ENCODE results near the gene LCN10.

LCN10 gene

DNA sequence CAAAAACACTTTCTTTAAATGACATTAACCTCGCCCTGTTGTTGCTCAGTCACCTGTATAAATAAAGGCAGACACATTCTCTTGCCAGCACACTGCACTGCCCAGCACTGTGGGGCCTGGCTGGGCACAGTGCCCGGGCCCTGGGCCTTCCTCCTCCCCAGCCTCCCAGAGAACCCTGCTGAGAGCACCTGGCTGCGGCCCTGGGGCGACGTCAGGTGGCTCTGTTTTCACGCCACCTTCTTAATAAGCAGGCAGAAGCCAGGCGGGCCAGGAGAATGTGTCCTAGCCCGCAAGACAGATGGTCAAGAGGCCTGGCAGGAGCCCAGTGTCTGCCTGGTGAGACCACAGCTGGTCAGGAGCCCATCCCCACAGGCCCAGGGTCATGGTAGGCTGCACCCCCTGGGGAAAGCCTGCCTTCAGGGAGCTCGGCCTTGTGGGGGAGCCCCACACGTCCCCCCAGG lies 47.3 kb downstream of the LCN10 start:
- no peak for DNase-seq (ENCODE audit: low read depth)
- H3K4me3 ChIP-seq (ENCODE audit: low read depth, low read length): no peak overlapping the region

GRCh38 chr9:136694872-136695247 lies 47.9 kb downstream of the LCN10 start:
- H3K4me3 ChIP-seq (ENCODE audit: low read depth, low read length): no peak overlapping the region
- no peak for DNase-seq (ENCODE audit: low read depth)
- TF ChIP-seq POLR2A (IDR thresholded peaks at IDR 0.05; ENCODE audit: extremely low read depth, insufficient read length) (no peak), MYC (IDR thresholded peaks at IDR 0.05; ENCODE audit: low read depth, low read length) (no peak), CTCF (IDR thresholded peaks at IDR 0.05; ENCODE audit: low read depth, low read length) (no peak)
- TF ChIP-seq, protein P1, sequence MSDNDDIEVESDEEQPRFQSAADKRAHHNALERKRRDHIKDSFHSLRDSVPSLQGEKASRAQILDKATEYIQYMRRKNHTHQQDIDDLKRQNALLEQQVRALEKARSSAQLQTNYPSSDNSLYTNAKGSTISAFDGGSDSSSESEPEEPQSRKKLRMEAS (IDR thresholded peaks at IDR 0.05; ENCODE audit: low read depth, low read length): no peak

More for the DNA sequence above, 47.3 kb downstream of the LCN10 start:
- TF ChIP-seq, protein P1 (IDR thresholded peaks at IDR 0.05; ENCODE audit: low read depth, low read length): no peak
- TF ChIP-seq MYC (IDR thresholded peaks at IDR 0.05; ENCODE audit: low read depth, low read length): no peak
- TF ChIP-seq POLR2A (IDR thresholded peaks at IDR 0.05; ENCODE audit: extremely low read depth, insufficient read length): no peak
- TF ChIP-seq CTCF (IDR thresholded peaks at IDR 0.05; ENCODE audit: low read depth, low read length): no peak

DNA sequence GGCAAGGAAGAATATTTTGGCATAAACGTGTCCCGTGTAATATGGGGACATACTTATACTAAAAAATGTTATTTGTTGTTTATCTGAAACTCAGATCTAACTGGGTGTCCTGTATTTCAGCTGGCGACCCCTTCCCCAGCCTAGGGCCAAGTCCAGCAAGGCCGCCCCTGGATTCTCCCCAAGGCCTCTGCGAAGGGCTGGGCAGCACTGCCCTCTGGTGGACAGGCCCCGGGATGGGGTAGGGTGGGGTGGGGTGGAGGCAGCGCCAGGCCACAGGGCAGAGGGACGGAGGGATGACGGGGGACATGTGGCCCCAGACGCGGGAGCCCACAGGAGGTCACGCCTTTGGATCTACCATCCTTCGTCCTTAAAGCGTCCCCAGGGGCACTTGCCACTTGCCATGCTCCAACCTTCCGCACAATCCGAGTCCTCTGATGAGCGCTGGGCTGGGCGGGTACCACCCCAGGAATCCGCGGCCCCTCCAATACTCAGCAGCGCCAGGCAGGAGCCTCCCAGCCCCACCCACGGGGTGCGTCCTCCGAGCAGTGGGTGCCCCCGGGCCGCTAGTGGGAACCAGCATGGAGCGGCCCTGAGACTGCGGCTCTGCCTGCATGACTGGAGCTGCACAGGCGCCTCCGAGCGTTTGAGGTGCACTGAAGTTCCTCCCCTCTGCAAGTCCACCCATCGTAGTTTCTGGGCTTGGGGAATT lies 48.4 kb downstream of the LCN10 start:
- peak; percentile 63 for DNase-seq (ENCODE audit: low read depth)
- no peak overlapping the region for H3K4me3 ChIP-seq (ENCODE audit: low read depth, low read length)
- TF ChIP-seq, protein P1 (IDR thresholded peaks at IDR 0.05; ENCODE audit: low read depth, low read length): no peak
- TF ChIP-seq MYC (IDR thresholded peaks at IDR 0.05; ENCODE audit: low read depth, low read length) (no peak), CTCF (IDR thresholded peaks at IDR 0.05; ENCODE audit: low read depth, low read length) (peak; percentile 72), POLR2A (IDR thresholded peaks at IDR 0.05; ENCODE audit: extremely low read depth, insufficient read length) (no peak)

GRCh38 chr9:136693490-136694162 lies 49.1 kb downstream of the LCN10 start:
- DNase-seq (ENCODE audit: low read depth): no peak
- TF ChIP-seq CTCF (IDR thresholded peaks at IDR 0.05; ENCODE audit: low read depth, low read length) (no peak), POLR2A (IDR thresholded peaks at IDR 0.05; ENCODE audit: extremely low read depth, insufficient read length) (no peak), MYC (IDR thresholded peaks at IDR 0.05; ENCODE audit: low read depth, low read length) (no peak)
- TF ChIP-seq, protein P1 (IDR thresholded peaks at IDR 0.05; ENCODE audit: low read depth, low read length): no peak

DNA sequence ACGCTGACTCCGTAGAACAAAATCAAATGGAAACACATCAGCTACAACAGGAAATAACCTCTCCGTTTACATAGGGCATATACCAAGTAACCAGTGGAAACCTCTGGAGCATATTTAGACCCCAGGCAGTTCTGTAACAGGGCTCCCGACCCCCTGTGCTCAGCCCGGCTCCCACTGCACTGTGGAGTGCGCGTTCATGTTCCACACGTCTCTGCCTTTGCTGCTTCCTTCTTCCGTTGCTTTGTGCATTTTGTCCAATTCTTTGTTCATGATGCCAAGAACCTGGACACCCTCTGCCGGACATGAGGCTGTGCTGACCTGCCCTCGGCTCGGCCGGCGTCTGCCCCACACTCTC lies 49.6 kb downstream of the LCN10 start:
- DNase-seq (ENCODE audit: low read depth): no peak
- no peak for TF ChIP-seq MYC (IDR thresholded peaks at IDR 0.05; ENCODE audit: low read depth, low read length)
- TF ChIP-seq, protein P1 (IDR thresholded peaks at IDR 0.05; ENCODE audit: low read depth, low read length): no peak
- no peak for TF ChIP-seq POLR2A (IDR thresholded peaks at IDR 0.05; ENCODE audit: extremely low read depth, insufficient read length)
- TF ChIP-seq CTCF (IDR thresholded peaks at IDR 0.05; ENCODE audit: low read depth, low read length): no peak
- H3K4me3 ChIP-seq (ENCODE audit: low read depth, low read length): no peak overlapping the region

More at GRCh38 chr9:136693490-136694162, 49.1 kb downstream of the LCN10 start:
- H3K4me3 ChIP-seq (ENCODE audit: low read depth, low read length): no peak overlapping the region
